HEK293T (cell line): ENCODE measurements around the gene COPS8.

Experiments
- CTCF ChIA-PET: fragments of 350-600 bp; formaldehyde crosslinking; extraction: SDS; loops from one replicate; lab custom pipeline; 2021; ENCODE audit warnings: antibody characterized with exemption, inconsistent platforms; lab: Yijun Ruan, JAX
- POLR2A ChIA-PET: fragments of 350-600 bp; formaldehyde crosslinking; extraction: SDS; loops from one replicate; lab custom pipeline; 2020; ENCODE audit warnings: antibody characterized with exemption, inconsistent platforms; lab: Yijun Ruan, JAX
- DNase-seq: peaks from one replicate; pipeline ENCODE4 v3.0.0; 2012; ENCODE audit warnings: mixed read lengths; ENCODE audit errors: extremely low spot score
- ARNT ChIP-seq: fragments of 450-650 bp; IDR thresholded peaks from 2 replicates; pipeline ENCODE4 v1.6.1; 2017; ENCODE audit warnings: mild to moderate bottlenecking
- BHLHE40 ChIP-seq: fragments of 450-650 bp; IDR thresholded peaks from 2 replicates; pipeline ENCODE4 v1.6.1; 2016; ENCODE audit warnings: mild to moderate bottlenecking, moderate library complexity, borderline replicate concordance
- CTBP1 ChIP-seq: fragments of 450-650 bp; IDR thresholded peaks from 2 replicates; pipeline ENCODE4 v1.6.1; 2016; ENCODE audit warnings: borderline replicate concordance
- ELF4 ChIP-seq: fragments of 450-650 bp; IDR thresholded peaks from 2 replicates; pipeline ENCODE4 v1.6.1; 2017; ENCODE audit warnings: antibody characterized with exemption
- FOXA1 ChIP-seq: fragments of 450-650 bp; IDR thresholded peaks from 2 replicates; pipeline ENCODE4 v1.6.1; 2016; ENCODE audit warnings: mild to moderate bottlenecking
- FOXK2 ChIP-seq: fragments of 450-650 bp; IDR thresholded peaks from 2 replicates; pipeline ENCODE4 v1.6.1; 2016; ENCODE audit warnings: mild to moderate bottlenecking
- FOXM1 ChIP-seq: fragments of 450-650 bp; IDR thresholded peaks from 2 replicates; pipeline ENCODE4 v1.6.1; 2017; ENCODE audit warnings: mild to moderate bottlenecking, borderline replicate concordance
- HDGF ChIP-seq: fragments of 450-650 bp; IDR thresholded peaks from 2 replicates; pipeline ENCODE4 v1.6.1; 2017; ENCODE audit warnings: antibody characterized with exemption, borderline replicate concordance
- L3MBTL2 ChIP-seq: fragments of 450-650 bp; conservative IDR thresholded peaks from 2 replicates; pipeline ENCODE4 v1.6.1; 2016; ENCODE audit warnings: mild to moderate bottlenecking
- LEF1 ChIP-seq: fragments of 450-650 bp; IDR thresholded peaks from 2 replicates; pipeline ENCODE4 v1.6.1; 2017; ENCODE audit warnings: mild to moderate bottlenecking, borderline replicate concordance
- NFRKB ChIP-seq: fragments of 450-650 bp; IDR thresholded peaks from 2 replicates; pipeline ENCODE4 v1.6.1; 2016; ENCODE audit warnings: mild to moderate bottlenecking, moderate library complexity
- PKNOX1 ChIP-seq: fragments of 450-650 bp; IDR thresholded peaks from 2 replicates; pipeline ENCODE4 v1.6.1; 2016
- SP1 ChIP-seq: fragments of 450-650 bp; IDR thresholded peaks from 2 replicates; pipeline ENCODE4 v1.6.1; 2017
- SUZ12 ChIP-seq: fragments of 450-650 bp; IDR thresholded peaks from 2 replicates; pipeline ENCODE4 v1.6.1; 2016; ENCODE audit warnings: mild to moderate bottlenecking
- TARDBP ChIP-seq: fragments of 450-650 bp; IDR thresholded peaks from 2 replicates; pipeline ENCODE4 v1.6.1; 2016
- ZNF384 ChIP-seq: fragments of 450-650 bp; IDR thresholded peaks from 2 replicates; pipeline ENCODE4 v1.6.1; 2016

Gene COPS8

GRCh38 chr2:237096201-237096600 lies 10.5 kb downstream of the COPS8 start:
- no peak for TF ChIP-seq ELF4
- no peak for TF ChIP-seq PKNOX1
- no peak for DNase-seq
- CTCF ChIA-PET: no interaction called here
- POLR2A ChIA-PET: no interaction called here

- DNase-seq: no peak
- CTCF ChIA-PET: interaction anchor here (0.7 kb wide), 1 partner anchor 105 kb away, joined by 7 read pairs; no protein-coding TSS in a partner anchor
- POLR2A ChIA-PET: no interaction called here
- TF ChIP-seq CTBP1: no peak
- TF ChIP-seq FOXM1: no peak
- TF ChIP-seq HDGF: no peak
- TF ChIP-seq NFRKB: no peak
- TF ChIP-seq ZNF384: no peak
- TF ChIP-seq TARDBP: no peak
- TF ChIP-seq PKNOX1: no peak
- TF ChIP-seq LEF1: no peak
- no peak for TF ChIP-seq BHLHE40
- no peak for TF ChIP-seq FOXK2
- TF ChIP-seq SUZ12: no peak
- no peak for TF ChIP-seq L3MBTL2
These were observed 11.2 kb downstream of the COPS8 start for GRCh38 chr2:237096911-237097310.

- POLR2A ChIA-PET: no interaction called here
- CTCF ChIA-PET: interaction anchor here (0.7 kb wide), 1 partner anchor 105 kb away, joined by 7 read pairs; no protein-coding TSS in a partner anchor
- TF ChIP-seq ARNT: no peak
- TF ChIP-seq TARDBP: no peak
- TF ChIP-seq LEF1: no peak
- TF ChIP-seq FOXK2: no peak
- no peak for TF ChIP-seq ZNF384
- no peak for TF ChIP-seq HDGF
- no peak for TF ChIP-seq SP1
- no peak for TF ChIP-seq L3MBTL2
- DNase-seq: no peak
These were observed 11.7 kb downstream of the COPS8 start for GRCh38 chr2:237097326-237097910.

- ChIA-PET POLR2A (no interaction called here), CTCF (no interaction called here)
- DNase-seq: no peak
- TF ChIP-seq ZNF384: no peak
- TF ChIP-seq HDGF: no peak
- no peak for TF ChIP-seq FOXM1
- no peak for TF ChIP-seq CTBP1
- no peak for TF ChIP-seq TARDBP
These were observed 12.4 kb downstream of the COPS8 start for GRCh38 chr2:237097911-237098702.

GRCh38 chr2:237099804-237100203 lies 14.1 kb downstream of the COPS8 start:
- CTCF ChIA-PET: no interaction called here
- TF ChIP-seq CTBP1 (no peak), NFRKB (no peak), BHLHE40 (no peak), FOXK2 (no peak), FOXM1 (no peak), SP1 (no peak), LEF1 (no peak), ELF4 (no peak), PKNOX1 (no peak), SUZ12 (no peak), ARNT (no peak), ZNF384 (no peak), HDGF (no peak), FOXA1 (no peak), TARDBP (no peak), L3MBTL2 (no peak)
- POLR2A ChIA-PET: no interaction called here
- DNase-seq: no peak

- no peak for DNase-seq
- CTCF ChIA-PET: no interaction called here
- POLR2A ChIA-PET: no interaction called here
- TF ChIP-seq PKNOX1 (no peak), CTBP1 (no peak), TARDBP (no peak), NFRKB (no peak)
These were observed 15.7 kb downstream of the COPS8 start for GRCh38 chr2:237101118-237101979.
